NCI-H1436 (cell line): ENCODE results near the gene PTPRU.
"Not testable (repeated sequence)": the region's sequence is repeated elsewhere in the genome, so short reads cannot be mapped to it uniquely, and the experiment has no call there.

ENCODE experiments used
- DNase-seq: peaks from one replicate; lab custom pipeline; 2025; lab: John Stamatoyannopoulos, UW

The PTPRU gene

GRCh38 chr1:29222260-29222659 lies 14.1 kb upstream of the PTPRU start:
- not testable (repeated sequence) for DNase-seq

GRCh38 chr1:29222686-29223085 lies 13.6 kb upstream of the PTPRU start:
- no peak for DNase-seq

- no peak for DNase-seq
Observed at GRCh38 chr1:29223521-29223920, 12.8 kb upstream of the PTPRU start.

GRCh38 chr1:29224356-29224837 lies 11.9 kb upstream of the PTPRU start:
- no peak for DNase-seq

- no peak for DNase-seq
Observed at GRCh38 chr1:29225361-29225760, 11.0 kb upstream of the PTPRU start.

- no peak for DNase-seq
Observed at GRCh38 chr1:29227511-29227910, 8.8 kb upstream of the PTPRU start.

- DNase-seq = no peak
Observed at GRCh38 chr1:29230204-29230552, 6.1 kb upstream of the PTPRU start.

- peak; percentile 82 for DNase-seq
Observed at GRCh38 chr1:29230553-29231378, 5.6 kb upstream of the PTPRU start, which contains the start of gene MECR. TSS of gene MECR (minus strand) at chr1:29230934. CDS start at chr1:29230906, 28 bp downstream.

GRCh38 chr1:29232387-29232786 lies 3.9 kb upstream of the PTPRU start:
- DNase-seq = no peak

- no peak for DNase-seq
Observed at GRCh38 chr1:29233693-29234092, 2.6 kb upstream of the PTPRU start.

GRCh38 chr1:29234471-29234870 lies 1.9 kb upstream of the PTPRU start:
- no peak for DNase-seq

GRCh38 chr1:29234881-29235280 lies 1.4 kb upstream of the PTPRU start:
- not testable (repeated sequence) for DNase-seq

GRCh38 chr1:29236712-29237128 lies 398 bp downstream of the PTPRU start:
- no peak for DNase-seq

GRCh38 chr1:29237129-29237821 lies 953 bp downstream of the PTPRU start:
- DNase-seq = no peak

- DNase-seq = no peak
Observed at GRCh38 chr1:29237852-29238619, 1.7 kb downstream of the PTPRU start.

GRCh38 chr1:29238620-29239002 lies 2.3 kb downstream of the PTPRU start:
- DNase-seq = no peak

- DNase-seq = no peak
Observed at GRCh38 chr1:29239142-29239541, 2.8 kb downstream of the PTPRU start.

GRCh38 chr1:29240400-29240837 lies 4.1 kb downstream of the PTPRU start:
- DNase-seq = no peak

- DNase-seq = no peak
Observed at GRCh38 chr1:29240986-29241385, 4.7 kb downstream of the PTPRU start.

- no peak for DNase-seq
Observed at GRCh38 chr1:29243023-29243870, 6.9 kb downstream of the PTPRU start.

GRCh38 chr1:29243871-29244200 lies 7.5 kb downstream of the PTPRU start:
- DNase-seq = no peak

GRCh38 chr1:29245261-29245660 lies 8.9 kb downstream of the PTPRU start:
- no peak for DNase-seq
